ENCODE results near the gene ERC1.

The ERC1 gene

GRCh38 chr12:1464925-1465324, 473.9 kb downstream of the ERC1 start:
- no peak for FAIRE-seq

- no peak for FAIRE-seq
Measured at GRCh38 chr12:1465990-1466389, 475.0 kb downstream of the ERC1 start.

- FAIRE-seq, result no peak
Measured at GRCh38 chr12:1466481-1467154, 475.6 kb downstream of the ERC1 start.

GRCh38 chr12:1467710-1468109, 476.7 kb downstream of the ERC1 start:
- no peak for FAIRE-seq

- FAIRE-seq, result no peak
Measured at GRCh38 chr12:1469070-1469469, 478.0 kb downstream of the ERC1 start.

GRCh38 chr12:1470051-1470450, 479.0 kb downstream of the ERC1 start:
- FAIRE-seq, result no peak

GRCh38 chr12:1471224-1471623, 480.2 kb downstream of the ERC1 start:
- FAIRE-seq, result no peak

GRCh38 chr12:1473418-1473817, 482.4 kb downstream of the ERC1 start:
- no peak for FAIRE-seq

- FAIRE-seq, result no peak
Measured at GRCh38 chr12:1474041-1474573, 483.1 kb downstream of the ERC1 start.

- no peak for FAIRE-seq
Measured at GRCh38 chr12:1474574-1475153, 483.6 kb downstream of the ERC1 start.

GRCh38 chr12:1479645-1480044, 488.6 kb downstream of the ERC1 start:
- FAIRE-seq, result no peak

- FAIRE-seq, result no peak
Measured at GRCh38 chr12:1481326-1481725, 490.3 kb downstream of the ERC1 start.

GRCh38 chr12:1481906-1482305, 490.9 kb downstream of the ERC1 start:
- no peak for FAIRE-seq

- no peak for FAIRE-seq
Measured at GRCh38 chr12:1488908-1489381, 497.9 kb downstream of the ERC1 start.

GRCh38 chr12:1491983-1492697, 501.1 kb downstream of the ERC1 start:
- FAIRE-seq, result no peak

- no peak for FAIRE-seq
Measured at GRCh38 chr12:1493781-1494565, 502.9 kb downstream of the ERC1 start.

- FAIRE-seq, result no peak
Measured at GRCh38 chr12:1494856-1495255, 503.8 kb downstream of the ERC1 start.

GRCh38 chr12:1496162-1496900, 505.3 kb downstream of the ERC1 start:
- no peak for FAIRE-seq

- FAIRE-seq, result no peak
Measured at GRCh38 chr12:1497161-1497560, 506.1 kb downstream of the ERC1 start.

- FAIRE-seq, result no peak
Measured at GRCh38 chr12:1498199-1498740, 507.2 kb downstream of the ERC1 start.

- no peak for FAIRE-seq
Measured at GRCh38 chr12:1499351-1499750, 508.3 kb downstream of the ERC1 start.

All from endometrium (tissue), 2 donors.